Measurements from ENCODE around the gene CAPN15. TPM values are rescaled to one million over a fixed set of nuclear protein-coding genes. Genes with fewer than 3 reads are reported as not detected.

CAPN15 gene
- total and polyA plus RNA-seq, 4 donors, result 14.4 to 64.1 (median 38.9) TPM

DNA sequence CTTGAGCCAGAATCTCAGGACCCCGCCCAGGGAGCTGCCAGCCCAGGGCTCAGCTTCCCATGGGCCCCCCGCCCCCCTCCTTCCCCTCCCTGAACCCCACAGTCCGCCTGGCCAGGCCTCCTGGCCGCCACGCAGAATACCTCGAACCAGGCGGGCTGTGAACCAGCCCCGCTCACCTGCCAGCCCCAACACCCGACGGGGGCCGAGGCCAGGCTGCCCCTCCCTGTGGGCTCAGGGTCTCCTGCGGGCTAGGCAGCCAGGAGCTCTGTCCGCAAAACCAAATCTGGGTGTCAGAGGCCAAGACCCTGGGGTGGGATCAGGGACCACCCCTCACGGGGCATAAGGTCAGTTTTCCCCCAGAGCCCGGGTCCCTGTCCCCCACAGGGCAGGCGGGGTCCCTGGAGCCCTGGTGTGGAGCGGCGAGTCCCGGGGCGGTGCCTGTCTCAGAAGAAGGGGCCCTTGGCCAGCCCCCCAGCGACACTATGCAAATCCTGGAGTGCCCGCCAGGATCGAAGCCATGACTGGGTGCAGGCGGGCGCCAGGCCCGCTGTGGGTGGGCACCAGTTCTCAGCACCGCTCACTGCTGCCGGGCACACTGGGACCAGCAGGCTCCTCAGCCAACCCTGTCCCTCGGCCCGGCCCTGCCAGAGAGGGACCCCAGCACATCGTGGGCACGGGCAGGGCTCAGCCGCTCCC, 26.2 kb downstream of the CAPN15 start:
- no peak overlapping the region for H3K4me3 ChIP-seq
- H3K9me3 ChIP-seq (ENCODE audit: control insufficient read depth in 4 of 4, insufficient read depth in 3 of 4, low read length in 3 of 4), result no peaks in the 10 kb centered on the region
- H3K27me3 ChIP-seq (ENCODE audit: control insufficient read depth in 3 of 3, insufficient read depth in 3 of 3, low read length in 2 of 3), result peaks cover 0 to 11% (median 0%) of the 10 kb centered on the region in 3 donors
- no peaks in the 10 kb centered on the region for H3K4me1 ChIP-seq (ENCODE audit: control insufficient read depth in 5 of 5, insufficient read depth in 5 of 5, low read length in 5 of 5)
- TF ChIP-seq, protein P1, sequence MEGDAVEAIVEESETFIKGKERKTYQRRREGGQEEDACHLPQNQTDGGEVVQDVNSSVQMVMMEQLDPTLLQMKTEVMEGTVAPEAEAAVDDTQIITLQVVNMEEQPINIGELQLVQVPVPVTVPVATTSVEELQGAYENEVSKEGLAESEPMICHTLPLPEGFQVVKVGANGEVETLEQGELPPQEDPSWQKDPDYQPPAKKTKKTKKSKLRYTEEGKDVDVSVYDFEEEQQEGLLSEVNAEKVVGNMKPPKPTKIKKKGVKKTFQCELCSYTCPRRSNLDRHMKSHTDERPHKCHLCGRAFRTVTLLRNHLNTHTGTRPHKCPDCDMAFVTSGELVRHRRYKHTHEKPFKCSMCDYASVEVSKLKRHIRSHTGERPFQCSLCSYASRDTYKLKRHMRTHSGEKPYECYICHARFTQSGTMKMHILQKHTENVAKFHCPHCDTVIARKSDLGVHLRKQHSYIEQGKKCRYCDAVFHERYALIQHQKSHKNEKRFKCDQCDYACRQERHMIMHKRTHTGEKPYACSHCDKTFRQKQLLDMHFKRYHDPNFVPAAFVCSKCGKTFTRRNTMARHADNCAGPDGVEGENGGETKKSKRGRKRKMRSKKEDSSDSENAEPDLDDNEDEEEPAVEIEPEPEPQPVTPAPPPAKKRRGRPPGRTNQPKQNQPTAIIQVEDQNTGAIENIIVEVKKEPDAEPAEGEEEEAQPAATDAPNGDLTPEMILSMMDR (IDR thresholded peaks at IDR 0.05; ENCODE audit: control extremely low read depth, extremely low read depth), result no peak
- peaks cover 0 to 49% (median 2%) of the 10 kb centered on the region in 4 donors for H3K36me3 ChIP-seq (ENCODE audit: control insufficient read depth in 4 of 4, insufficient read depth in 4 of 4, low read length in 4 of 4)
- no peak for ATAC-seq (ENCODE audit: insufficient read depth, low FRiP score)
- DNase-seq, result no peak
- WGBS, 2 donors, result 94 to 96% methylated on average over 30 to 33 of the region's 33 CpGs
- H3K9ac ChIP-seq (ENCODE audit: insufficient read depth in 1 of 2, low read length in 2 of 2), result no peak overlapping the region
- no peak overlapping the region for H3K27ac ChIP-seq (ENCODE audit: low read depth in 1 of 2, low read length in 1 of 2)

DNA sequence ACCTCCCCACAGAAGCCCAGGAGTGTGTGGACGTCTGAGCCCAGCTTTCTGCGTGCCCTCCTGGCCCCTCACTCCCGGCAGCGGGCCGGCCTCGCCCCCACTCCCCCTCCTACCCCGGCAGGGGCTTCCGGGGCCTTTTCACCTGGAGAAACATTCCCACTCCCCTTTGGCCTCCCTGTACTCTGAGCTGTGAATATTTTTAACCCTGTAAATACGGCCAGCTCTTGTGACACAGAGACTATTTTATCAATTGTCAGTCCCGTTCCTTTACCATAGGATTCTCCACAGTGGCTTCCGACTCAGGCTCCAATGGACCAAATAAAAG, 26.7 kb downstream of the CAPN15 start:
- ATAC-seq (ENCODE audit: insufficient read depth, low FRiP score) (no peak), DNase-seq (no peak)
- Histone ChIP-seq H3K9me3 (ENCODE audit: control insufficient read depth in 4 of 4, insufficient read depth in 3 of 4, low read length in 3 of 4) (no peaks in the 10 kb centered on the region), H3K27me3 (ENCODE audit: control insufficient read depth in 3 of 3, insufficient read depth in 3 of 3, low read length in 2 of 3) (peaks cover 0 to 16% (median 2%) of the 10 kb centered on the region in 3 donors), H3K4me3 (no peak overlapping the region), H3K27ac (ENCODE audit: low read depth in 1 of 2, low read length in 1 of 2) (no peak overlapping the region), H3K36me3 (ENCODE audit: control insufficient read depth in 4 of 4, insufficient read depth in 4 of 4, low read length in 4 of 4) (peaks cover 0 to 44% (median 2%) of the 10 kb centered on the region in 4 donors), H3K4me1 (ENCODE audit: control insufficient read depth in 5 of 5, insufficient read depth in 5 of 5, low read length in 5 of 5) (peaks cover 0 to under 1% (median 0%) of the 10 kb centered on the region in 5 donors), H3K9ac (ENCODE audit: insufficient read depth in 1 of 2, low read length in 2 of 2) (no peak overlapping the region)
- TF ChIP-seq, protein P1 (IDR thresholded peaks at IDR 0.05; ENCODE audit: control extremely low read depth, extremely low read depth), result no peak
- WGBS, 2 donors, result 89 to 92% methylated on average over 11 of the region's 11 CpGs

DNA sequence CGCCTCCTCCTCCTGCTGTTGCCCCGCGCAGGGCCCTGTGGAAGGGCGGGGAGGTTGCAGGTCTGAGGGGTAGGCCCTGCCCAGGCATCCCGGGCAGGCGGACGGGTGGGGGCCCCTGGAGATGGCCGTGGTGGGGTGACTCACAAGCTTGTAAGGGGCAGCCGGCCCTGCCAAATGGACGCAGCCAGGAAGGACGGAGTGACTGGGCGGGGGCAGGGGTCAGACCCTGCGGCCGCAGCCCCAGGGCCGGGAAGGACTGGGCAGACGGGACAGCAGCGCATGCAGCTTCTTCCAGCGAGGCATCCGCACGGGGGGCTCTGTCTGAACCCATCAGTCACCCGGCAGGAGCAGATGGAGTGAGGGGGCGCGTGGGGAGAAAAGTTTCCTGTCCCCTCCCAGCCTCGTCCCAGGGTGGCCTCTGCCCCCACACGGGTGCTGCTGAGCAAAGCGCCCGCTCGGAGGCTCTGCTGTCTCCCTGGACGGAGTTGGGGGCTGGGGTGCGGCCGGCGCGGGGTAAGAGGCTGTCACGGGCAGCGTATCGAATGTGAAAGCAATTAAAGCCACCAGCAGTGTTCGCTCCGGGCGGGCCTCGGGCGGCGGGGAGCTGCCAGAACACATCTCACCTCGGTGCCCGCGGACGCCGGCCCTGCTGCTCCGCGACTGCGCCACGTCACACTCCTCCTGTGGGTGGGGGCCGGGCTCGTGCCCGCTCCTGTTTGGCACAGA, 27.3 kb downstream of the CAPN15 start:
- H3K9ac ChIP-seq (ENCODE audit: insufficient read depth in 1 of 2, low read length in 2 of 2), result no peak overlapping the region
- peaks cover 0 to 6% (median 0%) of the 10 kb centered on the region in 5 donors for H3K4me1 ChIP-seq (ENCODE audit: control insufficient read depth in 5 of 5, insufficient read depth in 5 of 5, low read length in 5 of 5)
- WGBS, 2 donors, result 80 to 87% methylated on average over 54 of the region's 54 CpGs
- H3K9me3 ChIP-seq (ENCODE audit: control insufficient read depth in 4 of 4, insufficient read depth in 3 of 4, low read length in 3 of 4), result no peaks in the 10 kb centered on the region
- H3K27me3 ChIP-seq (ENCODE audit: control insufficient read depth in 3 of 3, insufficient read depth in 3 of 3, low read length in 2 of 3), result peaks cover 0 to 21% (median 5%) of the 10 kb centered on the region in 3 donors
- TF ChIP-seq, protein P1 (IDR thresholded peaks at IDR 0.05; ENCODE audit: control extremely low read depth, extremely low read depth), result no peak
- H3K4me3 ChIP-seq, result no peak overlapping the region
- H3K27ac ChIP-seq (ENCODE audit: low read depth in 1 of 2, low read length in 1 of 2), result no peak overlapping the region
- ATAC-seq (ENCODE audit: insufficient read depth, low FRiP score) (no peak), DNase-seq (peak in 1 of 3 donors; percentile 22)
- H3K36me3 ChIP-seq (ENCODE audit: control insufficient read depth in 4 of 4, insufficient read depth in 4 of 4, low read length in 4 of 4), result peaks cover 0 to 40% (median 2%) of the 10 kb centered on the region in 4 donors

Measured in lung (tissue), 12 donors.